ENCODE results near the gene SRPX2. TPM values are rescaled to one million over a fixed set of nuclear protein-coding genes. Genes with fewer than 3 reads are reported as not detected.

SRPX2 gene
- total RNA-seq, 1 experiment from 2014 or later = 2.4 TPM

DNA sequence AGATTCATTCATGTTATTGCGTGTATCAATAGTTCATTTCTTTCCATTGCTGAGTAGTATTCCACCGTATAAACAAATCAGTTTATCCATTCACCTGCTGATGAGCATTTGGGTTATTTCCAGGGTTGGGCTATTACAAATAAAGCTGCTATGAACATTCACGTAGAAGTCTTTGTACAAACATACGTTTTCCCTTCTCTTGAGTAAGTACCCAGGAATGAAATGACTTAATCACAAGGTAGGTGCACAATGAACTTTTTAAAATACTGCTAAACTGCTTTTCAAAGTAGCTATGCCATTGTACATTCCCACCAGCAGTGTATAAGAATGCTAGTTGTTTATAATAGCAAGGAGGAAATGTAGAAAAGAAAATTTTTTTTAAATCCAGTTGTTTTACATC, 52.0 kb downstream of the SRPX2 start:
- ChIA-PET RAD21 (ENCODE audit: low non-redundant PET in 1 of 2, low total read pairs in 2 of 2, uncharacterized antibody in 2 of 2, unreplicated experiment in 2 of 2) (no interaction called here), CTCF (no interaction called here), POLR2A (no interaction called here)
- Histone ChIP-seq H3K9me2 (ENCODE audit: insufficient read depth) (no peaks in the 10 kb centered on the region), H3K4me3 (replicated peaks in 1 of 2; ENCODE audit: low read depth in 1 of 2, low read length in 2 of 2) (no peak overlapping the region), H3K4me1 (ENCODE audit: control insufficient read depth in 1 of 2, insufficient read depth in 2 of 2, low read length in 2 of 2) (no peaks in the 10 kb centered on the region), H4K20me1 (ENCODE audit: insufficient read depth) (no peaks in the 10 kb centered on the region), H3K9me3 (ENCODE audit: control insufficient read depth in 1 of 2, insufficient read depth in 1 of 2, low read depth in 1 of 2, low read length in 2 of 2) (no peaks in the 10 kb centered on the region), H3K4me2 (ENCODE audit: low read length) (no peak overlapping the region), H3K27ac (ENCODE audit: low read depth, low read length) (no peak overlapping the region), H3K36me3 (ENCODE audit: control insufficient read depth in 1 of 2, insufficient read depth in 2 of 2, low read length in 2 of 2) (no peaks in the 10 kb centered on the region), H2AFZ (ENCODE audit: low read depth, low read length, poor library complexity, severe bottlenecking) (no peak overlapping the region), H3K79me2 (ENCODE audit: insufficient read depth, low read length) (no peaks in the 10 kb centered on the region), H3K27me3 (ENCODE audit: insufficient read depth, low read length) (no peaks in the 10 kb centered on the region), H3K9ac (ENCODE audit: low read length) (no peak overlapping the region)
- intact Hi-C loops (cut with micrococcal nuclease) = no loop called here
- ATAC-seq (no peak), DNase-seq (ENCODE audit: low read depth, low spot score) (no peak)
- TF ChIP-seq SIN3A (IDR thresholded peaks at IDR 0.05; ENCODE audit: low read depth) (no peak), JUND (IDR thresholded peaks at IDR 0.05) (no peak), YY1 (IDR thresholded peaks at IDR 0.05; ENCODE audit: extremely low read depth, insufficient replicate concordance, low read depth, low read length) (no peak), EGR1 (IDR thresholded peaks at IDR 0.05; ENCODE audit: low read depth) (no peak), ELF1 (IDR thresholded peaks at IDR 0.05; ENCODE audit: borderline replicate concordance, low read depth) (no peak), POLR2A (IDR thresholded peaks at IDR 0.05; ENCODE audit: borderline replicate concordance, extremely low read depth, insufficient read depth, insufficient read length) (no peak), CEBPB (IDR thresholded peaks at IDR 0.05; ENCODE audit: low read depth) (no peak), ZNF274 (IDR thresholded peaks at IDR 0.05; ENCODE audit: low read depth, low read length) (no peak), RAD21 (IDR thresholded peaks at IDR 0.05; ENCODE audit: low read depth) (no peak), EZH2phosphoT487 (IDR thresholded peaks at IDR 0.05; ENCODE audit: borderline replicate concordance) (no peak), POLR2AphosphoS5 (IDR thresholded peaks at IDR 0.05; ENCODE audit: low read depth, low read length) (no peak), FOSL1 (IDR thresholded peaks at IDR 0.05; ENCODE audit: low read depth) (no peak), CBX3 (IDR thresholded peaks at IDR 0.05; ENCODE audit: low read depth) (no peak), TCF7L2 (IDR thresholded peaks at IDR 0.05; ENCODE audit: borderline replicate concordance, extremely low read depth, insufficient read depth, insufficient read length) (no peak), ZFX (IDR thresholded peaks at IDR 0.05) (no peak), SRF (IDR thresholded peaks at IDR 0.05; ENCODE audit: low read depth) (no peak)
- TF ChIP-seq, protein P1, sequence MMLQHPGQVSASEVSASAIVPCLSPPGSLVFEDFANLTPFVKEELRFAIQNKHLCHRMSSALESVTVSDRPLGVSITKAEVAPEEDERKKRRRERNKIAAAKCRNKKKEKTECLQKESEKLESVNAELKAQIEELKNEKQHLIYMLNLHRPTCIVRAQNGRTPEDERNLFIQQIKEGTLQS (IDR thresholded peaks at IDR 0.05) = no peak
- TF ChIP-seq, protein P2, sequence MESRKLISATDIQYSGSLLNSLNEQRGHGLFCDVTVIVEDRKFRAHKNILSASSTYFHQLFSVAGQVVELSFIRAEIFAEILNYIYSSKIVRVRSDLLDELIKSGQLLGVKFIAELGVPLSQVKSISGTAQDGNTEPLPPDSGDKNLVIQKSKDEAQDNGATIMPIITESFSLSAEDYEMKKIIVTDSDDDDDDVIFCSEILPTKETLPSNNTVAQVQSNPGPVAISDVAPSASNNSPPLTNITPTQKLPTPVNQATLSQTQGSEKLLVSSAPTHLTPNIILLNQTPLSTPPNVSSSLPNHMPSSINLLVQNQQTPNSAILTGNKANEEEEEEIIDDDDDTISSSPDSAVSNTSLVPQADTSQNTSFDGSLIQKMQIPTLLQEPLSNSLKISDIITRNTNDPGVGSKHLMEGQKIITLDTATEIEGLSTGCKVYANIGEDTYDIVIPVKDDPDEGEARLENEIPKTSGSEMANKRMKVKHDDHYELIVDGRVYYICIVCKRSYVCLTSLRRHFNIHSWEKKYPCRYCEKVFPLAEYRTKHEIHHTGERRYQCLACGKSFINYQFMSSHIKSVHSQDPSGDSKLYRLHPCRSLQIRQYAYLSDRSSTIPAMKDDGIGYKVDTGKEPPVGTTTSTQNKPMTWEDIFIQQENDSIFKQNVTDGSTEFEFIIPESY (IDR thresholded peaks at IDR 0.05; ENCODE audit: extremely low read depth, insufficient replicate concordance, low read length) = no peak
- TF ChIP-seq, protein P3, sequence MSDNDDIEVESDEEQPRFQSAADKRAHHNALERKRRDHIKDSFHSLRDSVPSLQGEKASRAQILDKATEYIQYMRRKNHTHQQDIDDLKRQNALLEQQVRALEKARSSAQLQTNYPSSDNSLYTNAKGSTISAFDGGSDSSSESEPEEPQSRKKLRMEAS (IDR thresholded peaks at IDR 0.05) = no peak
- BruUV-seq (replicated peaks) = no TSS peak

Measured in HCT116 (cell line).